Activated T-cell treated with anti-CD3 and anti-CD28 coated beads, Interleukin-2, amount 50 U/mL, for 72 hours (primary cell): Measurements from ENCODE around the gene PCDHA10. TPM values are rescaled to one million over a fixed set of nuclear protein-coding genes. Genes with fewer than 3 reads are reported as not detected.
A peak's percentile ranks its signal among the peaks of the same experiment; 100 is the strongest.
"Not testable (repeated sequence)": the region's sequence is repeated elsewhere in the genome, so short reads cannot be mapped to it uniquely, and the experiment has no call there.

ENCODE experiments used
- ATAC-seq, 2 donors: fragments of 150-1000 bp; cut with Tn5 transposase; replicated peaks in 1 of 2; 2 replicates each; pipeline ENCODE4 v1.10.0; 2021; ENCODE audit warnings: moderate library complexity in 2 of 2, mild to moderate bottlenecking in 1 of 2
- DNase-seq, 2 donors: peaks; one replicate each; pipeline ENCODE4 v3.0.0; 2021 to 2022; ENCODE audit warnings: mixed read lengths in 1 of 2
- H3K27ac Mint-ChIP-seq: one replicate; pipeline ENCODE4 v1.8.0; 2022; ENCODE audit warnings: mild to moderate bottlenecking, moderate library complexity, mixed read lengths
- H3K27me3 Mint-ChIP-seq: one replicate; pipeline ENCODE4 v1.8.0; 2022; ENCODE audit warnings: low read depth, mixed read lengths
- H3K36me3 Mint-ChIP-seq, 2 donors: one replicate each; pipeline ENCODE4 v1.8.0; 2022; ENCODE audit warnings: mixed read lengths in 2 of 2, mild to moderate bottlenecking in 1 of 2; ENCODE audit not compliant: insufficient read depth in 2 of 2
- H3K4me1 Mint-ChIP-seq: one replicate; pipeline ENCODE4 v1.8.0; 2022; ENCODE audit warnings: low read depth, mixed read lengths
- H3K4me3 Mint-ChIP-seq, 2 donors: one replicate each; pipeline ENCODE4 v1.8.0; 2022; ENCODE audit warnings: mild to moderate bottlenecking in 2 of 2, mixed read lengths in 2 of 2, moderate library complexity in 2 of 2
- H3K9me3 Mint-ChIP-seq, 2 donors: one replicate each; pipeline ENCODE4 v1.8.0; 2022; ENCODE audit warnings: mixed read lengths in 2 of 2
- total RNA-seq, 2 donors: library from RNA; stranded (reverse); gene quantifications; one replicate each; pipeline ENCODE4 v1.2.3, GENCODE V29; 2022

Gene PCDHA10
- total RNA-seq, 2 donors from 2014 or later: not detected

DNA sequence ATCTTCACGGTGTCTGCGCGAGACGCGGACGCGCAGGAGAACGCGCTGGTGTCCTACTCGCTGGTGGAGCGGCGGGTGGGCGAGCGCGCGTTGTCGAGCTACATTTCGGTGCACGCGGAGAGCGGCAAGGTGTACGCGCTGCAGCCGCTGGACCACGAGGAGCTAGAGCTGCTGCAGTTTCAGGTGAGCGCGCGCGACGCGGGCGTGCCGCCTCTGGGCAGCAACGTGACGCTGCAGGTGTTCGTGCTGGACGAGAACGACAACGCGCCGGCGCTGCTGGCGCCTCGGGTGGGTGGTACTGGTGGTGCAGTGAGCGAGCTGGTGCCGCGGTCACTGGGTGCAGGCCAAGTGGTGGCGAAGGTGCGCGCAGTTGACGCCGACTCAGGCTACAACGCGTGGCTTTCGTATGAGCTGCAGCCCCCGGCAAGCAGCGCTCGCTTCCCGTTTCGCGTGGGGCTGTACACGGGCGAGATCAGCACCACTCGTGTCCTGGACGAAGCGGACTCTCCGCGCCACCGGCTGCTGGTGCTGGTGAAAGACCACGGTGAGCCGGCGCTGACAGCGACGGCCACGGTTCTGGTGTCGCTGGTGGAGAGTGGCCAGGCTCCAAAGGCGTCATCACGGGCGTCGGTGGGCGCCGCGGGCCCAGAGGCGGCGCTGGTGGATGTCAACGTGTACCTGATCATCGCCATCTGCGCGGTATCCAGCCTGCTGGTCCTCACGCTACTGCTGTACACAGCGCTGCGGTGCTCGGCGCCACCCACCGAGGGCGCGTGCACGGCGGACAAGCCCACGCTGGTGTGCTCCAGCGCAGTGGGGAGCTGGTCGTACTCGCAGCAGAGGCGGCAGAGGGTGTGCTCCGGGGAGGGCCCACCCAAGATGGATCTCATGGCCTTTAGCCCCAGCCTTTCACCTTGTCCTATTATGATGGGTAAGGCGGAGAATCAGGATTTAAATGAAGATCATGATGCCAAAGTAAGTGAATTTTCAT, 25.9 kb upstream of the PCDHA10 start:
- ATAC-seq, DNase-seq, H3K27ac Mint-ChIP-seq, H3K9me3 Mint-ChIP-seq, H3K4me3 Mint-ChIP-seq, H3K4me1 Mint-ChIP-seq: not testable (repeated sequence)
- H3K27me3 Mint-ChIP-seq: peaks cover 29% of the 10 kb centered on the region
- peaks cover 0 to 13% of the 10 kb centered on the region in 2 donors for H3K36me3 Mint-ChIP-seq

DNA sequence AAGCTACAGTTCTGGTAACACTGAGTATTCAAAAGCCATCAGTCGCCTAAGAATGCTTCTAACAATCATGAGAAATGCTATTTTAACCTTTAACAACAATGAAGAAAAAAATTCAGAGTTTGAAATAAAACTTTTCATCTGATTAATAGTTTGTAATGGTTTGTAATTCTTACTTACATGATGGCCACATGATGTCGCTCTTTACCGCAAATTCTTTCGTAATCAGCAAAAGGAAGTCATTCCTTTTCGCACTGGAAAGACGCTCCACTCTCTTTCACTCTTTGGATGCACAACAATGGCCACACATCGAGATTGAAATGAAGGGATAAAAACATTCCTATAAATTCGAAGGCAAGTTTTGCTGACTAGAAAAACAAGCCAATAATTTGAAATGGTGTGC, 21.7 kb upstream of the PCDHA10 start, which contains the start of gene PCDHA7:
PCDHA7 (plus strand) TSS at position 277 of the 400 bp plus-strand sequence; CDS start at position 392, 115 bp downstream.
- Mint-ChIP-seq H3K36me3 (peaks cover 0 to 8% of the 10 kb centered on the region in 2 donors), H3K4me3 (no peak within 1 kb of the TSS), H3K4me1 (no peaks in the 10 kb centered on the region), H3K27ac (no peak within 1 kb of the TSS), H3K9me3 (peaks cover 4 to 8% of the 10 kb centered on the region in 2 donors), H3K27me3 (peaks cover 9% of the 10 kb centered on the region)
- DNase-seq (no peak), ATAC-seq (no peak)

DNA sequence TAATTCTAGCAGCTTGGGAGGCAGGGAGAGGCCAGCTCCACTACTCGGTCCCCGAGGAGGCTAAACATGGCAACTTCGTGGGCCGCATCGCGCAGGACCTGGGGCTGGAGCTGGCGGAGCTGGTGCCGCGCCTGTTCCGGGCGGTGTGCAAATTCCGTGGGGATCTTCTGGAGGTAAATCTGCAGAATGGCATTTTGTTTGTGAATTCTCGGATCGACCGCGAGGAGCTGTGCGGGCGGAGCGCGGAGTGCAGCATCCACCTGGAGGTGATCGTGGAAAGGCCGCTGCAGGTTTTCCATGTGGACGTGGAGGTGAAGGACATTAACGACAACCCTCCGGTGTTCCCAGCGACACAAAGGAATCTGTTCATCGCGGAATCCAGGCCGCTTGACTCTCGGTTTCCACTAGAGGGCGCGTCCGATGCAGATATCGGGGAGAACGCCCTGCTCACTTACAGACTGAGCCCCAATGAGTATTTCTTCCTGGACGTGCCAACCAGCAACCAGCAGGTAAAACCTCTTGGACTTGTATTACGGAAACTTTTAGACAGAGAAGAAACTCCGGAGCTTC, 21.2 kb upstream of the PCDHA10 start:
- not testable (repeated sequence) for H3K9me3 Mint-ChIP-seq, DNase-seq, H3K4me1 Mint-ChIP-seq, H3K27ac Mint-ChIP-seq, H3K36me3 Mint-ChIP-seq, H3K4me3 Mint-ChIP-seq, ATAC-seq
- peaks cover 11% of the 10 kb centered on the region for H3K27me3 Mint-ChIP-seq

DNA sequence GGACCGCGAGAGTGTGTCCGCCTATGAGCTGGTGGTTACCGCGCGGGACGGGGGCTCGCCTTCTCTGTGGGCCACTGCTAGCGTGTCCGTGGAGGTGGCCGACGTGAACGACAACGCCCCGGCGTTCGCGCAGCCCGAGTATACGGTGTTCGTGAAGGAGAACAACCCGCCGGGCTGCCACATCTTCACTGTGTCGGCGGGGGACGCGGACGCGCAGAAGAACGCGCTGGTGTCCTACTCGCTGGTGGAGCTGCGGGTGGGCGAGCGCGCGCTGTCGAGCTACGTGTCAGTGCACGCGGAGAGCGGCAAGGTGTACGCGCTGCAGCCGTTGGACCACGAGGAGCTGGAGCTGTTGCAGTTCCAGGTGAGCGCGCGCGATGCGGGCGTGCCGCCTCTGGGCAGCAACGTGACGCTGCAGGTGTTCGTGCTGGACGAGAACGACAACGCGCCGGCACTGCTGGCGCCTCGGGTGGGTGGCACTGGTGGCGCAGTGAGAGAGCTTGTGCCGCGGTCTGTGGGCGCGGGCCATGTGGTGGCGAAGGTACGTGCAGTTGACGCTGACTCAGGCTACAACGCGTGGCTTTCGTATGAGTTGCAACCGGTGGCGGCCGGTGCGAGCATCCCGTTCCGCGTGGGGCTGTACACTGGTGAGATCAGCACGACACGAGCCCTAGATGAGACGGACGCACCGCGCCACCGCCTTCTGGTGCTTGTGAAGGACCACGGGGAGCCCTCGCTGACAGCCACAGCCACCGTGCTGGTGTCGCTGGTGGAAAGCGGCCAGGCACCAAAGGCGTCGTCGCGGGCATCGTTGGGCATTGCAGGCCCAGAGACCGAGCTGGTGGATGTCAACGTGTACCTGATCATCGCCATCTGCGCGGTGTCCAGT, 19.8 kb upstream of the PCDHA10 start:
- Mint-ChIP-seq H3K4me1 (no peaks in the 10 kb centered on the region), H3K27ac (no peak overlapping the region), H3K27me3 (peaks cover 20% of the 10 kb centered on the region), H3K36me3 (peaks cover 3 to 11% of the 10 kb centered on the region in 2 donors), H3K4me3 (no peak overlapping the region), H3K9me3 (peaks cover 8 to 11% of the 10 kb centered on the region in 2 donors)
- no peak for ATAC-seq
- DNase-seq: no peak

DNA sequence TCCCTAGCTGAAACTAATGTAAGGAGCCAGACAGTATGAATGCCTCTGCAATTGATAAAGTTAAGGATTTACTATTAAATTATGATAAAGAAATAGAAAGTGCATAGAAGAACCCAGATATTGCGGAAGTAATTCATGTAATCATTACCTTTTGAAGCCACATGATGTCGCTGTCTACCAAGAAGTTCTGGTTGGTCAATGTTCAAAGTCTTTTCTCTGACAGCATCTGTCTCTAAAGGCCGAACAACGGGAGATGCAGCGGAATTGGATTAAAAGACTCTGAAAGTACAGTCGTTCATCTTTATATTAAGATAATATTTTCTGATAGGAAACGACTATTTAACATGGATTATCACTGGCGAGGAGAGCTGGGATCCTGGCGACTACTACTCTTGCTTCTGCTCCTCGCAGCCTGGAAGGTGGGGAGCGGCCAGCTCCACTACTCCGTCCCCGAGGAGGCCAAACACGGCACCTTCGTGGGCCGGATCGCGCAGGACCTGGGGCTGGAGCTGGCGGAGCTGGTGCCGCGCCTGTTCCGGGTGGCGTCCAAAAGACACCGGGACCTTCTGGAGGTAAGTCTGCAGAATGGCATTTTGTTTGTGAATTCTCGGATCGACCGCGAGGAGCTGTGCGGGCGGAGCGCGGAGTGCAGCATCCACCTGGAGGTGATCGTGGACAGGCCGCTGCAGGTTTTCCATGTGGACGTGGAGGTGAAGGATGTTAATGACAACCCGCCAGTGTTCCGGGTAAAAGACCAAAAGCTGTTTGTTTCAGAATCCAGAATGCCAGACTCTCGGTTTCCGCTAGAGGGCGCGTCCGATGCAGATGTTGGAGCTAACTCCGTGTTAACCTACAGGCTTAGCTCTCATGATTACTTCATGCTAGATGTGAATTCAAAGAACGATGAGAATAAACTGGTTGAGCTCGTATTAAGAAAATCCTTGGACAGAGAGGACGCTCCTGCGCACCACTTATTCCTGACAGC, 14.4 kb upstream of the PCDHA10 start, which contains the start of gene PCDHA8:
PCDHA8 (plus strand) TSS at position 210 of the 985 bp plus-strand sequence; CDS start at position 345, 135 bp downstream.
- H3K4me1 Mint-ChIP-seq: no peaks in the 10 kb centered on the region
- no peak for DNase-seq
- H3K4me3 Mint-ChIP-seq: no peak within 1 kb of the TSS
- no peak for ATAC-seq
- H3K27ac Mint-ChIP-seq: peak within 1 kb of the TSS; percentile 13
- H3K9me3 Mint-ChIP-seq: peaks cover 5 to 8% of the 10 kb centered on the region in 2 donors
- peaks cover 3 to 20% of the 10 kb centered on the region in 2 donors for H3K36me3 Mint-ChIP-seq
- peaks cover 11% of the 10 kb centered on the region for H3K27me3 Mint-ChIP-seq

DNA sequence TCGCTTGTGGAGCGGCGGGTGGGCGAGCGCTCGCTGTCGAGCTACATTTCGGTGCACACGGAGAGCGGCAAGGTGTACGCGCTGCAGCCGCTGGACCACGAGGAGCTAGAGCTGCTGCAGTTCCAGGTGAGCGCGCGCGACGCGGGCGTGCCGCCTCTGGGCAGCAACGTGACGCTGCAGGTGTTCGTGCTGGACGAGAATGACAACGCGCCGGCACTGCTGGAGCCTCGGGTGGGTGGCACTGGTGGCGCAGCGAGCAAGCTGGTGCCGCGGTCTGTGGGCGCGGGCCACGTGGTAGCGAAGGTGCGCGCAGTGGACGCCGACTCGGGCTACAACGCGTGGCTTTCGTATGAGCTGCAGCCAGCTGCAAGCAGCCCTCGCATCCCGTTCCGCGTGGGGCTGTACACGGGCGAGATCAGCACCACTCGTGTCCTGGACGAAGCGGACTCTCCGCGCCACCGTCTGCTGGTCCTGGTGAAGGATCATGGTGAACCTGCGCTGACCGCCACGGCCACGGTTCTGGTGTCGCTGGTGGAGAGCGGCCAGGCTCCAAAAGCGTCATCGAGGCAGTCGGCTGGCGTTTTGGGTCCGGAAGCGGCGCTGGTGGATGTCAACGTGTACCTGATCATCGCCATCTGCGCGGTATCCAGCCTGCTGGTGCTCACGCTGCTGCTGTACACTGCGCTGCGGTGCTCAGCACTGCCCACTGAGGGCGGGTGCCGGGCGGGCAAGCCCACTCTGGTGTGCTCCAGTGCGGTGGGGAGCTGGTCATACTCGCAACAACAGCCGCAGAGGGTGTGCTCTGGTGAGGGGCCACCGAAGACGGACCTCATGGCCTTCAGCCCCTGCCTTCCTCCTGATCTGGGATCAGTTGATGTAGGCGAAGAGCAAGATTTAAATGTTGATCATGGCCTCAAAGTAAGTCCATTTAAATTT, 12.6 kb upstream of the PCDHA10 start:
- Mint-ChIP-seq H3K27me3 (peaks cover 22% of the 10 kb centered on the region), H3K36me3 (peaks cover 7 to 19% of the 10 kb centered on the region in 2 donors), H3K27ac (no peak overlapping the region), H3K4me1 (no peaks in the 10 kb centered on the region), H3K9me3 (peaks cover 6 to 8% of the 10 kb centered on the region in 2 donors), H3K4me3 (no peak overlapping the region)
- ATAC-seq (no peak), DNase-seq (no peak)

DNA sequence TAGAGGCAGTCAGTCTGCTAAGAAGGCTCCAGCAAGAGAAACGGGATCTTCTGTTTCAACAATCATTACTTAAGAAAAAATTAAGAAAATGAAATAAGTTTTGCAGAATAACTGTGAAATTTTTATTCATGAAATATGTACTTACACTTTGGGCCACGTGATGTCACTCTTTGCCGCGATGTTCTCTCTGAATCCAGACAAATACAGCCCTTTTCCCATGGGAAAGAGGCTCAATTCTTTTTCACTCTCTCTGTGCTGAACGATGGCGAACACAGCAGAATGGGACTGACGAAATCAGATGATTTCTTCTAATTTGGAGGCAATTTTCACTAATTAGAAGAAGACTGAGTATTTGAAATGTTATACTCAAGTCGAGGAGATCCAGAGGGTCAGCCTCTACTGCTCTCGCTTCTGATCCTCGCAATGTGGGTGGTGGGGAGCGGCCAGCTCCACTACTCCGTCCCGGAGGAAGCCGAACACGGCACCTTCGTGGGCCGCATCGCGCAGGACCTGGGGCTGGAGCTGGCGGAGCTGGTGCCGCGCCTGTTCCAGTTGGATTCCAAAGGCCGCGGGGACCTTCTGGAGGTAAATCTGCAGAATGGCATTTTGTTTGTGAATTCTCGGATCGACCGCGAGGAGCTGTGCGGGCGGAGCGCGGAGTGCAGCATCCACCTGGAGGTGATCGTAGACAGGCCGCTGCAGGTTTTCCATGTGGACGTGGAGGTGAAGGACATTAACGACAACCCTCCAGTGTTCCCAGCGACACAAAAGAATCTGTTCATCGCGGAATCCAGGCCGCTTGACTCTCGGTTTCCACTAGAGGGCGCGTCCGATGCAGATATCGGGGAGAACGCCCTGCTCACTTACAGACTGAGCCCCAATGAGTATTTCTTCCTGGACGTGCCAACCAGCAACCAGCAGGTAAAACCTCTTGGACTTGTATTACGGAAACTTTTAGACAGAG, 7.3 kb upstream of the PCDHA10 start, which contains the start of gene PCDHA9:
PCDHA9 (plus strand) TSS at position 244 of the 964 bp plus-strand sequence; CDS start at position 358, 114 bp downstream.
- not testable (repeated sequence) for H3K36me3 Mint-ChIP-seq, H3K4me1 Mint-ChIP-seq, H3K27ac Mint-ChIP-seq, H3K4me3 Mint-ChIP-seq, ATAC-seq, DNase-seq, H3K9me3 Mint-ChIP-seq
- peaks cover 11% of the 10 kb centered on the region for H3K27me3 Mint-ChIP-seq

DNA sequence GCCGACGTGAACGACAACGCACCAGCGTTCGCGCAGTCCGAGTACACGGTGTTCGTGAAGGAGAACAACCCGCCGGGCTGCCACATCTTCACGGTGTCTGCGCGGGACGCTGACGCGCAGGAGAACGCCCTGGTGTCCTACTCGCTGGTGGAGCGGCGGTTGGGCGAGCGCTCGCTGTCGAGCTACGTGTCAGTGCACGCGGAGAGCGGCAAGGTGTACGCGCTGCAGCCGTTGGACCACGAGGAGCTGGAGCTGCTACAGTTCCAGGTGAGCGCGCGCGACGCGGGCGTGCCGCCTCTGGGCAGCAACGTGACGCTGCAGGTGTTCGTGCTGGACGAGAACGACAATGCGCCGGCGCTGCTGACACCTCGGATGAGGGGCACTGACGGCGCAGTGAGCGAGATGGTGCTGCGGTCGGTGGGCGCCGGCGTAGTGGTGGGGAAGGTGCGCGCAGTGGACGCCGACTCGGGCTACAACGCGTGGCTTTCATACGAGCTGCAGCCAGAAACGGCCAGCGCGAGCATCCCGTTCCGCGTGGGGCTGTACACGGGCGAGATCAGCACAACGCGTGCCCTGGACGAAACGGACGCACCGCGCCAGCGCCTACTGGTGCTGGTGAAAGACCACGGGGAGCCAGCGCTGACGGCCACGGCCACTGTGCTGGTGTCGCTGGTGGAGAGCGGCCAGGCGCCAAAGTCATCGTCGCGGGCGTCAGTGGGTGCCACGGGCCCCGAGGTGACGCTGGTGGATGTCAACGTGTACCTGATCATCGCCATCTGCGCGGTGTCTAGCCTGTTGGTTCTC, 5.7 kb upstream of the PCDHA10 start:
- not testable (repeated sequence) for ATAC-seq, H3K27ac Mint-ChIP-seq, H3K9me3 Mint-ChIP-seq, H3K4me1 Mint-ChIP-seq, DNase-seq, H3K4me3 Mint-ChIP-seq, H3K36me3 Mint-ChIP-seq
- peaks cover 11% of the 10 kb centered on the region for H3K27me3 Mint-ChIP-seq

DNA sequence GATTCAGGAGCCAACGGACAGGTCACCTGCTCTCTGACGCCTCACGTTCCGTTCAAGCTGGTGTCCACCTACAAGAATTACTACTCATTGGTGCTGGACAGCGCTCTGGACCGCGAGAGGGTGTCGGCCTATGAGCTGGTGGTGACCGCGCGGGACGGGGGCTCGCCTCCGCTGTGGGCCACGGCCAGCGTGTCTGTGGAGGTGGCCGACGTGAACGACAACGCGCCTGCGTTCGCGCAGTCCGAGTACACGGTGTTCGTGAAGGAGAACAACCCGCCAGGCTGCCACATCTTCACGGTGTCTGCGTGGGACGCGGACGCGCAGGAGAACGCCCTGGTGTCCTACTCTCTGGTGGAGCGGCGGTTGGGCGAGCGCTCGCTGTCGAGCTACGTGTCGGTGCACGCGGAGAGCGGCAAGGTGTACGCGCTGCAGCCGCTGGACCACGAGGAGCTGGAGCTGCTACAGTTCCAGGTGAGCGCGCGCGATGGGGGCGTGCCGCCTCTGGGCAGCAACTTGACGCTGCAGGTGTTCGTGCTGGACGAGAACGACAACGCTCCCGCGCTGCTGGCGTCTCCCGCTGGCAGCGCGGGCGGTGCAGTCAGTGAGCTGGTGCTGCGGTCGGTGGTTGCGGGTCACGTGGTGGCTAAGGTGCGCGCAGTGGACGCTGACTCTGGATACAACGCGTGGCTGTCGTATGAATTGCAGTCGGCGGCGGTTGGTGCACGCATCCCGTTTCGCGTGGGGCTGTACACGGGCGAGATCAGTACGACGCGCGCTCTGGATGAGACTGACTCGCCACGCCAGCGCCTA, 1.7 kb downstream of the PCDHA10 start:
- no peak overlapping the region for H3K4me3 Mint-ChIP-seq
- ATAC-seq (no peak), DNase-seq (no peak)
- H3K27me3 Mint-ChIP-seq: peaks cover 11% of the 10 kb centered on the region
- peaks cover 7 to 19% of the 10 kb centered on the region in 2 donors for H3K36me3 Mint-ChIP-seq
- H3K4me1 Mint-ChIP-seq: no peaks in the 10 kb centered on the region
- H3K9me3 Mint-ChIP-seq: peaks cover 7 to 8% of the 10 kb centered on the region in 2 donors
- H3K27ac Mint-ChIP-seq: no peak overlapping the region
